K562 (cell line): ENCODE data around the gene NR5A1. TPM values are rescaled to one million over a fixed set of nuclear protein-coding genes. Genes with fewer than 3 reads are reported as not detected.

Experiments
- ATAC-seq: fragments of 200-7000 bp; cut with Tn5 transposase; 3 replicates; pipeline ENCODE4 v1.9.1; 2020; ENCODE audit warnings: moderate library complexity
- BruUV-seq: library from RNA; stranded (reverse); fragments of 400-500 nt; replicated peaks from 2 replicates; lab custom pipeline; 2021; lab: Mats Ljungman, UMichigan
- CTCF ChIA-PET: fragments of 300-600 bp; formaldehyde crosslinking; extraction: SDS; loops from one replicate; lab custom pipeline; 2021; ENCODE audit warnings: low intra/inter-chr PET ratio; lab: Yijun Ruan, JAX
- POLR2A ChIA-PET: fragments of 300-600, 350-650 bp; sonication (Branson Sonifier 250); formaldehyde crosslinking; extraction: SDS; loops from one replicate; lab custom pipeline; 2021; ENCODE audit warnings: antibody characterized with exemption, inconsistent platforms; lab: Yijun Ruan, JAX
- DNase-seq, 4 experiments: peaks; one replicate each; pipeline versions ENCODE4 v3.0.0 to v3.0.0-alpha.2; 2011 to 2018; ENCODE audit warnings: low spot score in 3 of 4, mixed read lengths in 3 of 4; ENCODE audit errors: extremely low read depth in 1 of 4
- FAIRE-seq: peaks from 2 replicates; lab custom pipeline; 2011; peaks lifted over from hg19 to GRCh38; lab: Jason Lieb, UNC
- H2AFZ ChIP-seq: 2 replicates; pipeline ENCODE4 v1.6.0; 2011; ENCODE audit warnings: low read depth, low read length, control low read depth, inconsistent platforms
- H3K27ac ChIP-seq: fragments of 200-600 bp; 3 replicates; pipeline ENCODE4 v1.8.0; 2011; ENCODE audit warnings: low read depth, mild to moderate bottlenecking, control low read depth, inconsistent platforms, low read length, moderate library complexity, mixed read lengths; ENCODE audit errors: extremely low read depth
- H3K27me3 ChIP-seq, 2 experiments: fragments of 300-600 bp in 1 of 2; 2 replicates in 1 of 2; 3 replicates in 1 of 2; pipeline versions ENCODE4 v1.6.0 to v1.8.0; 2011; ENCODE audit warnings: inconsistent platforms in 2 of 2, low read length in 2 of 2, mild to moderate bottlenecking in 1 of 2, mixed read lengths in 1 of 2, moderate library complexity in 1 of 2; ENCODE audit not compliant: control insufficient read depth in 2 of 2, insufficient read depth in 2 of 2
- H3K36me3 ChIP-seq: fragments of 300-600 bp; 3 replicates; pipeline ENCODE4 v1.8.0; 2011; ENCODE audit warnings: mild to moderate bottlenecking, low read length, inconsistent platforms; ENCODE audit not compliant: control insufficient read depth, insufficient read depth
- H3K4me1 ChIP-seq, 2 experiments: fragments of 200-600 bp in 1 of 2; replicated peaks in 1 of 2; 2 replicates in 1 of 2; 3 replicates in 1 of 2; pipeline versions ENCODE4 v1.5.1 to v1.8.0; 2011; ENCODE audit warnings: inconsistent platforms in 2 of 2, low read length in 2 of 2, mild to moderate bottlenecking in 1 of 2, mixed read lengths in 1 of 2, moderate library complexity in 1 of 2; ENCODE audit not compliant: control insufficient read depth in 2 of 2, insufficient read depth in 2 of 2
- H3K4me2 ChIP-seq: 2 replicates; pipeline ENCODE4 v1.6.1; 2011; ENCODE audit warnings: low read length, control low read depth, inconsistent platforms, mixed read lengths; ENCODE audit not compliant: insufficient read depth
- H3K4me3 ChIP-seq: fragments of 200-600 bp; sonication (generic), shearing (Covaris generic); 2 replicates; pipeline ENCODE4 v1.5.1; 2016; ENCODE audit warnings: control low read depth, inconsistent platforms
- H3K79me2 ChIP-seq: fragments of 200-600 bp; 3 replicates; pipeline ENCODE4 v1.8.0; 2011; ENCODE audit warnings: low read length, inconsistent platforms; ENCODE audit not compliant: control insufficient read depth, insufficient read depth
- H3K9ac ChIP-seq, 2 experiments: 2 replicates each; pipeline versions ENCODE4 v1.6.0 to v1.6.1; 2011; ENCODE audit warnings: low read depth in 2 of 2, low read length in 2 of 2, control low read depth in 1 of 2, inconsistent platforms in 1 of 2, mild to moderate bottlenecking in 1 of 2, mixed read lengths in 1 of 2; ENCODE audit not compliant: insufficient read depth in 1 of 2
- H3K9me1 ChIP-seq: one replicate; pipeline ENCODE4 v1.6.0; 2011; ENCODE audit warnings: inconsistent platforms, mild to moderate bottlenecking, low read length, moderate library complexity; ENCODE audit not compliant: control insufficient read depth, insufficient read depth
- H3K9me3 ChIP-seq: replicated peaks from 2 replicates; pipeline ENCODE4 v1.5.1; 2011; ENCODE audit warnings: low read depth, low read length, inconsistent platforms; ENCODE audit not compliant: control insufficient read depth, insufficient read depth
- H4K20me1 ChIP-seq: replicated peaks from 2 replicates; pipeline ENCODE4 v1.6.1; 2011; ENCODE audit warnings: low read length, inconsistent platforms, mixed read lengths; ENCODE audit not compliant: control insufficient read depth, insufficient read depth
- GABPB1 ChIP-seq: sonication (generic); formaldehyde crosslinking; IDR thresholded peaks from 2 replicates; pipeline ENCODE4 v1.8.0; 2022; ENCODE audit warnings: mild to moderate bottlenecking, missing genetic modification reagents
- GABPB2 ChIP-seq: fragments of 250-450 bp; sonication (Bioruptor Pico); conservative IDR thresholded peaks from 2 replicates; pipeline ENCODE4 v1.5.1; 2021; ENCODE audit warnings: mild to moderate bottlenecking
- SPI1 ChIP-seq: IDR thresholded peaks from 2 replicates; pipeline ENCODE4 v1.6.1; 2011; ENCODE audit warnings: low read depth, low read length, control low read depth, borderline replicate concordance
- ZNF253 ChIP-seq: fragments of 250-450 bp; sonication (Bioruptor Pico); conservative IDR thresholded peaks from 2 replicates; pipeline ENCODE4 v1.6.1; 2021; ENCODE audit warnings: mild to moderate bottlenecking
- in situ Hi-C: fragments of 300-500 bp; cut with MboI; formaldehyde crosslinking; loops from 4 replicates; pipeline ENCODE4 v1.15.0; 2018; ENCODE audit warnings: inconsistent platforms, mixed read lengths
- intact Hi-C: fragments of 100-400 bp; cut with micrococcal nuclease; formaldehyde crosslinking; loops from 2 replicates; pipeline ENCODE4 v1.14.2; 2022
- polyA plus RNA-seq, 8 experiments: library from polyadenylated mRNA; depleted of rRNA in 4 of 8; stranded (reverse) in 5 of 8; unstranded in 3 of 8; fragments of >200 nt; fragmentation: Nextera tagmentation in 2 of 8; fragmentation: Illumina TruSeq in 1 of 8; extraction: Ambion mirVana in 2 of 8; extraction: Trizol in 1 of 8; gene quantifications; 2 replicates each; pipeline versions ENCODE4 v1.2.1 to v1.2.3, GENCODE V29; 2011 to 2014; ENCODE audit warnings: inconsistent platforms in 1 of 8, missing spikeins in 1 of 8
- total RNA-seq, 7 experiments: library from RNA; depleted of rRNA in 6 of 7; stranded (reverse); fragments of >200 nt in 6 of 7; fragmentation: Illumina TruSeq in 2 of 7; extraction: Trizol in 2 of 7; gene quantifications; 2 replicates each; pipeline versions ENCODE4 v1.2.1 to v1.2.3, GENCODE V29; 2011 to 2021; ENCODE audit warnings: low replicate concordance in 1 of 7
- TF ChIP-seq, protein P1 (sequence below): sonication (generic); formaldehyde crosslinking; IDR thresholded peaks from 2 replicates; pipeline ENCODE4 v1.8.0; 2023; ENCODE audit warnings: mild to moderate bottlenecking, missing genetic modification reagents

Gene NR5A1
- total and polyA plus RNA-seq, 9 of the 15 experiments (the other 6 are each of a cell fraction or from before 2014, with no cell fraction given): 0.11 to 0.32 (median 0.20) TPM; not detected in 6

DNA sequence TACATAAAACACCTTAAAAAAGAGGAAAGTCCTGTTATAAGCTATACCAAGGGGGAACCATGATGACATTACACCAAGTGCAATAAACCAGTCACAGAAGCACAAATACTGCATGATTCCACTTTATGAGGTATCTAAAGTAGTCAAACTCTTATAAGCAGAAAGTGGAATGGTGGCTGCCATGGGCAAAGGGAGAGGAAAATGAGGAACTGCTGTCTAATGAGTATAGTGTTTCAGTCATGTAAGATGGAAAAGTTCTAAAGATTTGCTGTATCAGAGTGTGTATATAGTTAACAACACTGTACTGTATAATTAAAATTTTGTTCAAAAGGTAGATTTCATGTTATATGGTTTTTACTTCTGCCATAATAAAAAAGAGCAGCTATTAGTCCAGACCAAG lies 34.6 kb upstream of the NR5A1 start:
- CTCF ChIA-PET: no interaction called here

More for the DNA sequence above, 34.6 kb upstream of the NR5A1 start:
- no peak for ATAC-seq
- Histone ChIP-seq H3K27ac (no peak overlapping the region), H3K4me2 (no peak overlapping the region), H3K4me3 (no peak overlapping the region), H3K9me3 (no peaks in the 10 kb centered on the region), H3K9ac (no peak overlapping the region), H2AFZ (no peak overlapping the region), H3K4me1 (peaks cover 3 to 4% of the 10 kb centered on the region in 2 experiments; a peak in 4 of 5 replicates), H3K9me1 (peaks cover 2% of the 10 kb centered on the region)
- in situ Hi-C loops (no loop called here), intact Hi-C loops (no loop called here)
- POLR2A ChIA-PET: no interaction called here
- FAIRE-seq: no peak
- DNase-seq: no peak
- BruUV-seq: no TSS peak
- no peak for TF ChIP-seq GABPB2
- TF ChIP-seq ZNF253: no peak
- no peak for TF ChIP-seq GABPB1 (CRISPR knock-in tag)
- TF ChIP-seq SPI1: peak; percentile 69
- TF ChIP-seq, protein P1, sequence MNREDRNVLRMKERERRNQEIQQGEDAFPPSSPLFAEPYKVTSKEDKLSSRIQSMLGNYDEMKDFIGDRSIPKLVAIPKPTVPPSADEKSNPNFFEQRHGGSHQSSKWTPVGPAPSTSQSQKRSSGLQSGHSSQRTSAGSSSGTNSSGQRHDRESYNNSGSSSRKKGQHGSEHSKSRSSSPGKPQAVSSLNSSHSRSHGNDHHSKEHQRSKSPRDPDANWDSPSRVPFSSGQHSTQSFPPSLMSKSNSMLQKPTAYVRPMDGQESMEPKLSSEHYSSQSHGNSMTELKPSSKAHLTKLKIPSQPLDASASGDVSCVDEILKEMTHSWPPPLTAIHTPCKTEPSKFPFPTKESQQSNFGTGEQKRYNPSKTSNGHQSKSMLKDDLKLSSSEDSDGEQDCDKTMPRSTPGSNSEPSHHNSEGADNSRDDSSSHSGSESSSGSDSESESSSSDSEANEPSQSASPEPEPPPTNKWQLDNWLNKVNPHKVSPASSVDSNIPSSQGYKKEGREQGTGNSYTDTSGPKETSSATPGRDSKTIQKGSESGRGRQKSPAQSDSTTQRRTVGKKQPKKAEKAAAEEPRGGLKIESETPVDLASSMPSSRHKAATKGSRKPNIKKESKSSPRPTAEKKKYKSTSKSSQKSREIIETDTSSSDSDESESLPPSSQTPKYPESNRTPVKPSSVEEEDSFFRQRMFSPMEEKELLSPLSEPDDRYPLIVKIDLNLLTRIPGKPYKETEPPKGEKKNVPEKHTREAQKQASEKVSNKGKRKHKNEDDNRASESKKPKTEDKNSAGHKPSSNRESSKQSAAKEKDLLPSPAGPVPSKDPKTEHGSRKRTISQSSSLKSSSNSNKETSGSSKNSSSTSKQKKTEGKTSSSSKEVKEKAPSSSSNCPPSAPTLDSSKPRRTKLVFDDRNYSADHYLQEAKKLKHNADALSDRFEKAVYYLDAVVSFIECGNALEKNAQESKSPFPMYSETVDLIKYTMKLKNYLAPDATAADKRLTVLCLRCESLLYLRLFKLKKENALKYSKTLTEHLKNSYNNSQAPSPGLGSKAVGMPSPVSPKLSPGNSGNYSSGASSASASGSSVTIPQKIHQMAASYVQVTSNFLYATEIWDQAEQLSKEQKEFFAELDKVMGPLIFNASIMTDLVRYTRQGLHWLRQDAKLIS (CRISPR knock-in tag): no peak
- TF ChIP-seq, all 486 proteins: peak for 1
- Histone ChIP-seq H3K36me3 (peaks cover 53% of the 10 kb centered on the region), H4K20me1 (no peaks in the 10 kb centered on the region; the same call in none of the 2 replicates), H3K27me3 (no peaks in the 10 kb centered on the region), H3K79me2 (no peaks in the 10 kb centered on the region)
